NCI-H2171 treated with DMSO at 0.1 percent for 48 hours (cell line): Measurements from ENCODE around the gene CYP26C1.
A peak's percentile ranks its signal among the peaks of the same experiment; 100 is the strongest.

ENCODE experiments used
- DNase-seq: peaks from one replicate; lab custom pipeline; 2025; lab: John Stamatoyannopoulos, UW

Gene CYP26C1

GRCh38 chr10:93063977-93064660 lies 3.5 kb downstream of the CYP26C1 start:
- no peak for DNase-seq

- no peak for DNase-seq
Measured at GRCh38 chr10:93064874-93065660, 4.5 kb downstream of the CYP26C1 start.

GRCh38 chr10:93065675-93066543 lies 5.3 kb downstream of the CYP26C1 start:
- DNase-seq = no peak

GRCh38 chr10:93066544-93066913 lies 5.9 kb downstream of the CYP26C1 start:
- DNase-seq = no peak

GRCh38 chr10:93067443-93068365 lies 7.1 kb downstream of the CYP26C1 start:
- no peak for DNase-seq

- DNase-seq = peak; percentile 6
Measured at GRCh38 chr10:93068411-93069244, 8.0 kb downstream of the CYP26C1 start.

- DNase-seq = no peak
Measured at GRCh38 chr10:93069245-93069561, 8.6 kb downstream of the CYP26C1 start.

- no peak for DNase-seq
Measured at GRCh38 chr10:93070378-93071176, 10.0 kb downstream of the CYP26C1 start.

GRCh38 chr10:93071177-93071472 lies 10.5 kb downstream of the CYP26C1 start:
- no peak for DNase-seq

GRCh38 chr10:93071674-93072224 lies 11.2 kb downstream of the CYP26C1 start:
- DNase-seq = no peak

- peak; percentile 4 for DNase-seq
Measured at GRCh38 chr10:93072225-93072712, 11.7 kb downstream of the CYP26C1 start.

- DNase-seq = peak; percentile 6
Measured at GRCh38 chr10:93072713-93073538, 12.3 kb downstream of the CYP26C1 start.

- DNase-seq = peak; percentile 55
Measured at GRCh38 chr10:93073539-93074146, 13.0 kb downstream of the CYP26C1 start, which contains the start of gene CYP26A1. TSS of gene CYP26A1 (plus strand) at chr10:93073893. CDS start at chr10:93073935, 42 bp downstream.

- peak; percentile 55 for DNase-seq
Measured at GRCh38 chr10:93074147-93074596, 13.6 kb downstream of the CYP26C1 start.

GRCh38 chr10:93074597-93075368 lies 14.2 kb downstream of the CYP26C1 start:
- DNase-seq = no peak

- no peak for DNase-seq
Measured at GRCh38 chr10:93075369-93076221, 15.0 kb downstream of the CYP26C1 start.
